H1 (cell line): ENCODE measurements around the gene CAMSAP1. TPM values are rescaled to one million over a fixed set of nuclear protein-coding genes. Genes with fewer than 3 reads are reported as not detected.

Experiments
- CTCF ChIA-PET: fragments of 300-600 bp; sonication (Branson Sonifier 250); formaldehyde crosslinking; loops from one replicate; lab custom pipeline; 2021; ENCODE audit not compliant: partially characterized antibody; lab: Charles Lee
- POLR2A ChIA-PET: fragments of 300-600 bp; sonication (Branson Sonifier 250); formaldehyde crosslinking; loops from one replicate; lab custom pipeline; 2021; ENCODE audit warnings: inconsistent platforms; ENCODE audit not compliant: partially characterized antibody; lab: Charles Lee
- DNase-seq, 2 experiments: peaks; one replicate each; pipeline versions ENCODE4 v3.0.0 to v3.0.0-alpha.2; 2010 to 2022; ENCODE audit warnings: low spot score in 2 of 2, low read depth in 1 of 2, mixed read lengths in 1 of 2
- FAIRE-seq: peaks from 2 replicates; lab custom pipeline; 2011; peaks lifted over from hg19 to GRCh38; lab: Jason Lieb, UNC
- H2AFZ ChIP-seq: 2 replicates; pipeline ENCODE4 v1.8.1; 2012; ENCODE audit warnings: low read length, inconsistent platforms
- H2AK5ac ChIP-seq: 2 replicates; pipeline ENCODE4 v1.6.1; 2013; ENCODE audit warnings: low read depth, low read length
- H2BK120ac ChIP-seq: replicated peaks from 2 replicates; pipeline ENCODE3; 2013; ENCODE audit warnings: low read depth, low read length, inconsistent platforms
- H2BK12ac ChIP-seq: 2 replicates; pipeline ENCODE4 v1.6.1; 2013; ENCODE audit warnings: low read depth, low read length
- H2BK15ac ChIP-seq: 2 replicates; pipeline ENCODE4 v1.6.1; 2013; ENCODE audit warnings: low read length
- H2BK20ac ChIP-seq: 2 replicates; pipeline ENCODE4 v1.6.1; 2013; ENCODE audit warnings: low read length
- H2BK5ac ChIP-seq: 2 replicates; pipeline ENCODE4 v1.6.1; 2013; ENCODE audit warnings: low read depth, low read length
- H3K14ac ChIP-seq: 2 replicates; pipeline ENCODE4 v1.6.1; 2013; ENCODE audit warnings: inconsistent platforms; ENCODE audit not compliant: insufficient read length
- H3K18ac ChIP-seq: 2 replicates; pipeline ENCODE4 v1.6.1; 2013; ENCODE audit warnings: low read length; ENCODE audit errors: extremely low read depth
- H3K23ac ChIP-seq: 2 replicates; pipeline ENCODE4 v1.6.1; 2013; ENCODE audit warnings: inconsistent platforms; ENCODE audit not compliant: insufficient read length
- H3K23me2 ChIP-seq: 2 replicates; pipeline ENCODE4 v1.6.1; 2013; ENCODE audit warnings: low read depth, low read length
- H3K27ac ChIP-seq: 2 replicates; pipeline ENCODE4 v1.6.1; 2011; ENCODE audit warnings: low read depth, low read length, inconsistent platforms
- H3K27me3 ChIP-seq, 4 experiments: replicated peaks in 1 of 4; 1 replicate in 1 of 4; 2 replicates in 3 of 4; pipeline versions ENCODE4 v1.6.1 to v1.8.1; 2011 to 2013; ENCODE audit warnings: low read length in 3 of 4, mild to moderate bottlenecking in 3 of 4, inconsistent platforms in 2 of 4, mixed read lengths in 2 of 4, moderate library complexity in 1 of 4; ENCODE audit not compliant: control insufficient read depth in 3 of 4, insufficient read depth in 3 of 4; ENCODE audit errors: extremely low read depth in 1 of 4
- H3K36me3 ChIP-seq, 4 experiments: 2 replicates each; pipeline versions ENCODE4 v1.6.1 to v1.8.1; 2011 to 2013; ENCODE audit warnings: mild to moderate bottlenecking in 4 of 4, low read length in 3 of 4, moderate library complexity in 2 of 4, control low read depth in 1 of 4, inconsistent platforms in 1 of 4; ENCODE audit not compliant: insufficient read depth in 4 of 4, control insufficient read depth in 2 of 4
- H3K4ac ChIP-seq: replicated peaks from 2 replicates; pipeline ENCODE3; 2013; ENCODE audit warnings: low read length, low read depth, mixed read lengths, inconsistent platforms; ENCODE audit not compliant: insufficient read length
- H3K4me1 ChIP-seq, 4 experiments: replicated peaks in 1 of 4; 1 replicate in 1 of 4; 2 replicates in 3 of 4; pipeline versions ENCODE4 v1.6.1 to v1.8.1; 2011 to 2013; ENCODE audit warnings: low read length in 3 of 4, inconsistent platforms in 2 of 4, mixed read lengths in 1 of 4; ENCODE audit not compliant: insufficient read depth in 4 of 4, control insufficient read depth in 3 of 4
- H3K4me2 ChIP-seq, 2 experiments: 2 replicates each; pipeline versions ENCODE4 v1.6.1 to v1.8.1; 2011 to 2013; ENCODE audit warnings: low read depth in 2 of 2, low read length in 2 of 2, control low read depth in 1 of 2, inconsistent platforms in 1 of 2, mild to moderate bottlenecking in 1 of 2; ENCODE audit not compliant: insufficient read depth in 1 of 2
- H3K4me3 ChIP-seq, 4 experiments: fragments of 200-600, 300-600 bp in 1 of 4; sonication (generic), shearing (Covaris generic), sonication (Bioruptor Twin) in 1 of 4; 2 replicates each; pipeline versions ENCODE4 v1.5.1 to v1.8.1; 2011 to 2016; ENCODE audit warnings: low read length in 4 of 4, low read depth in 3 of 4, control low read depth in 2 of 4, inconsistent platforms in 2 of 4, mild to moderate bottlenecking in 2 of 4, mixed read lengths in 1 of 4, moderate library complexity in 1 of 4; ENCODE audit not compliant: insufficient read depth in 2 of 4; ENCODE audit errors: extremely low read depth in 1 of 4
- H3K56ac ChIP-seq: replicated peaks from 2 replicates; pipeline ENCODE3; 2013; ENCODE audit warnings: low read depth, mild to moderate bottlenecking, mixed read lengths, low read length, inconsistent platforms; ENCODE audit not compliant: insufficient read length
- H3K79me1 ChIP-seq: 2 replicates; pipeline ENCODE4 v1.6.1; 2013; ENCODE audit warnings: low read depth, low read length, control low read depth
- H3K79me2 ChIP-seq, 2 experiments: 2 replicates each; pipeline versions ENCODE4 v1.6.1 to v1.8.1; 2012 to 2013; ENCODE audit warnings: low read length in 2 of 2, mild to moderate bottlenecking in 2 of 2, inconsistent platforms in 1 of 2; ENCODE audit not compliant: insufficient read depth in 2 of 2, control insufficient read depth in 1 of 2
- H3K9ac ChIP-seq, 4 experiments: replicated peaks in 1 of 4; 1 replicate in 1 of 4; 2 replicates in 3 of 4; pipeline versions ENCODE4 v1.6.1 to v1.8.1; 2011 to 2013; ENCODE audit warnings: low read depth in 3 of 4, low read length in 3 of 4, control low read depth in 2 of 4, mild to moderate bottlenecking in 2 of 4, moderate library complexity in 2 of 4, inconsistent platforms in 1 of 4; ENCODE audit errors: extremely low read depth in 1 of 4
- H3K9me3 ChIP-seq, 2 experiments: 2 replicates each; pipeline versions ENCODE4 v1.6.1 to v1.8.1; 2012 to 2013; ENCODE audit warnings: mild to moderate bottlenecking in 2 of 2, moderate library complexity in 2 of 2, control low read depth in 1 of 2, inconsistent platforms in 1 of 2, low read depth in 1 of 2, low read length in 1 of 2, mixed read lengths in 1 of 2; ENCODE audit not compliant: insufficient read depth in 2 of 2
- H4K20me1 ChIP-seq, 2 experiments: replicated peaks in 1 of 2; 2 replicates each; pipeline versions ENCODE3 to v1.8.1; 2011 to 2013; ENCODE audit warnings: inconsistent platforms in 2 of 2, low read length in 2 of 2, mild to moderate bottlenecking in 1 of 2; ENCODE audit not compliant: insufficient read depth in 2 of 2, control insufficient read depth in 1 of 2
- H4K5ac ChIP-seq: 2 replicates; pipeline ENCODE4 v1.6.1; 2013; ENCODE audit warnings: low read length, low read depth, mixed read lengths, inconsistent platforms; ENCODE audit not compliant: insufficient read length
- H4K8ac ChIP-seq: 2 replicates; pipeline ENCODE4 v1.8.0; 2013; ENCODE audit warnings: mild to moderate bottlenecking, moderate library complexity, low read length, inconsistent platforms; ENCODE audit not compliant: insufficient read depth; ENCODE audit errors: extremely low read depth
- H4K91ac ChIP-seq: replicated peaks from 2 replicates; pipeline ENCODE3; 2013; ENCODE audit warnings: low read length, mixed read lengths, inconsistent platforms; ENCODE audit not compliant: insufficient read length
- ASH2L ChIP-seq: fragments of 200-600, 300-600 bp; sonication (generic); IDR thresholded peaks from one replicate; pipeline ENCODE4 v1.7.1; 2017; ENCODE audit warnings: low read length
- BACH1 ChIP-seq: IDR thresholded peaks from 2 replicates; pipeline ENCODE4 v1.6.1; 2012; ENCODE audit warnings: low read length, improper control_type of control experiment
- CBX8 ChIP-seq: fragments of 300-800, 300-1000 bp; sonication (generic); IDR thresholded peaks from 2 replicates; pipeline ENCODE4 v1.7.1; 2016; ENCODE audit warnings: low read depth, low read length, borderline replicate concordance
- JUND ChIP-seq: IDR thresholded peaks from 2 replicates; pipeline ENCODE4 v1.6.1; 2011; ENCODE audit warnings: mild to moderate bottlenecking, improper control_type of control experiment, low read length
- PHF8 ChIP-seq: fragments of 200-600 bp; sonication (generic); conservative IDR thresholded peaks from 2 replicates; pipeline ENCODE4 v1.7.1; 2012; ENCODE audit warnings: low read depth, mild to moderate bottlenecking, inconsistent platforms, low read length, moderate library complexity
- RNF2 ChIP-seq: fragments of 200-900, 300-1000 bp; sonication (generic); IDR thresholded peaks from 2 replicates; pipeline ENCODE4 v1.7.1; 2016; ENCODE audit warnings: borderline replicate concordance, low read depth, mild to moderate bottlenecking, antibody characterized with exemption, low read length; ENCODE audit not compliant: poor library complexity, severe bottlenecking; ENCODE audit errors: missing control alignments
- WGBS, 2 experiments: shearing (Covaris generic) in 1 of 2; methylation state at CpG; one replicate each; pipeline versions ENCODE4 v1.1.6 to v1.1.7; 2013 to 2015; ENCODE audit warnings: low lambda C conversion rate in 2 of 2, mixed read lengths in 2 of 2, inconsistent platforms in 1 of 2, low coverage in 1 of 2, missing lambda C conversion rate in 1 of 2; ENCODE audit not compliant: insufficient replicate concordance in 2 of 2, insufficient coverage in 1 of 2, insufficient read length in 1 of 2; ENCODE audit errors: extremely low coverage in 1 of 2, missing lambda C conversion rate in 1 of 2; 5-methylcytosine and 5-hydroxymethylcytosine counted together
- polyA plus RNA-seq, 7 experiments: library from polyadenylated mRNA; depleted of rRNA in 3 of 7; stranded (reverse) in 5 of 7; unstranded in 2 of 7; fragments of >200 nt in 5 of 7; fragments of 200-250 nt in 2 of 7; gene quantifications; 1 replicate in 5 of 7; 2 replicates in 1 of 7; 4 replicates in 1 of 7; pipeline versions ENCODE4 v1.2.1 to v1.2.3, GENCODE V29; 2011 to 2013; ENCODE audit warnings: missing spikeins in 2 of 7, mixed read lengths in 2 of 7
- total RNA-seq: library from RNA; stranded (reverse); fragmentation: NEBNext Ultra II Directional; extraction: Animal tissue kit (Norgen Biotek cat#: 25700); gene quantifications from 2 replicates; pipeline ENCODE4 v1.2.1, GENCODE V29; 2021

Gene CAMSAP1
- total and polyA plus RNA-seq, 2 of the 8 experiments (the other 6 are each of a cell fraction or from before 2014, with no cell fraction given): 13.4 to 44.0 TPM

GRCh38 chr9:135925496-135926133, 18.3 kb upstream of the CAMSAP1 start:
- H3K23me2 ChIP-seq: no peaks in the 10 kb centered on the region
- no peaks in the 10 kb centered on the region for H3K27me3 ChIP-seq
- no peak overlapping the region for H3K14ac ChIP-seq
- H3K56ac ChIP-seq: no peak overlapping the region
- DNase-seq (no peak), FAIRE-seq (no peak)
- H2BK12ac ChIP-seq: no peak overlapping the region
- no peak overlapping the region for H4K91ac ChIP-seq
- POLR2A ChIA-PET: no interaction called here
- no peak overlapping the region for H3K4me3 ChIP-seq
- no peak overlapping the region for H2BK120ac ChIP-seq
- 90% methylated on average over 19 of the region's 19 CpGs; no CpG with 5 or more reads in 1 of the 2 experiments for WGBS, 2 experiments
- no peak overlapping the region for H3K4ac ChIP-seq
- H2BK5ac ChIP-seq: no peak overlapping the region
- no peak overlapping the region for H3K23ac ChIP-seq
- H4K8ac ChIP-seq: no peak overlapping the region
- CTCF ChIA-PET: interaction anchor here (0.7 to 1.6 kb wide), 10 partner anchors 9 to 292 kb away, joined by 3 to 7 read pairs (median 4); no protein-coding TSS in a partner anchor
- no peak overlapping the region for H3K18ac ChIP-seq
- no peak for TF ChIP-seq BACH1
- no peak for TF ChIP-seq CBX8
- TF ChIP-seq ASH2L: no peak
- no peak for TF ChIP-seq JUND
- no peak for TF ChIP-seq PHF8
- no peak for TF ChIP-seq RNF2
- no peak overlapping the region for H2BK15ac ChIP-seq
- peaks cover 0 to 18% of the 10 kb centered on the region in 2 experiments for H4K20me1 ChIP-seq
- H2BK20ac ChIP-seq: no peak overlapping the region
- H3K79me1 ChIP-seq: peaks cover 4% of the 10 kb centered on the region; the same call in 1 of the 2 replicates
- H2AFZ ChIP-seq: no peak overlapping the region
- H3K9ac ChIP-seq: no peak overlapping the region
- no peaks in the 10 kb centered on the region for H3K36me3 ChIP-seq
- H4K5ac ChIP-seq: no peak overlapping the region
- no peaks in the 10 kb centered on the region; a peak in 1 of 4 replicates for H3K9me3 ChIP-seq
- H2AK5ac ChIP-seq: no peak overlapping the region
- no peaks in the 10 kb centered on the region; a peak in 1 of 7 replicates for H3K4me1 ChIP-seq
- no peak overlapping the region for H3K27ac ChIP-seq
- H3K79me2 ChIP-seq: no peaks in the 10 kb centered on the region
- H3K4me2 ChIP-seq: no peak overlapping the region
